Astrocyte of the spinal cord (primary cell): ENCODE data around the gene DVL2.

ENCODE experiments used
- DNase-seq: peaks from one replicate; pipeline ENCODE4 v3.0.0; 2011; ENCODE audit warnings: low read depth, low spot score
- H3K4me3 ChIP-seq: 2 replicates; pipeline ENCODE4 v1.5.1; 2011; ENCODE audit warnings: low read depth, mild to moderate bottlenecking, low read length, moderate library complexity
- CTCF ChIP-seq: IDR thresholded peaks from 2 replicates; pipeline ENCODE4 v1.5.1; 2012; ENCODE audit warnings: low read depth, mild to moderate bottlenecking, low read length, inconsistent platforms
- in situ Hi-C: cut with HindIII; loops from 2 replicates; pipeline ENCODE4 v1.10.0; 2017; ENCODE audit warnings: low sequenced_read_pairs

Gene DVL2

GRCh38 chr17:7218758-7219157 lies 15.6 kb downstream of the DVL2 start:
- TF ChIP-seq CTCF: no peak
- H3K4me3 ChIP-seq: no peak overlapping the region
- no peak for DNase-seq
- in situ Hi-C loops: no loop called here

DNA sequence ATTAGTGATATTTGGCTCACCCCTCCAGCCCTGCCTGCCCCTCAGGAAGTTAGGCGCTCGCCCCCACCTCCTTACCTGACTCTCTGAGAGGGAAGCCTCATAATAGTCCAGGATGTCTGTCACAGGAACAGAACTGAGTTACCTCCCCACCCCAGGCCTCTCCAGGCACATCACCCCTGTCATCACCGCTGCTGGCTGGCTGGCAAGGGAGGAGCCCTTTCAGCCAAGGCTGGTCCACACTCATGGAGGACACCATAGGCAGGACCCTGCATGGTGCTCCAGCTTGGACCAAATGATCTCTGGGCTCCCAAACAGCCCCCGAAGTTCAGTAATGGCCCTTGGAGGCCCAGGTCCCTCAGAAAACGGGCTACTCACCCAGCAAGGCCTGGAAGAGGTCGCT lies 16.2 kb downstream of the DVL2 start:
- no peak overlapping the region for H3K4me3 ChIP-seq
- in situ Hi-C loops: no loop called here
- TF ChIP-seq CTCF: no peak
- no peak for DNase-seq

DNA sequence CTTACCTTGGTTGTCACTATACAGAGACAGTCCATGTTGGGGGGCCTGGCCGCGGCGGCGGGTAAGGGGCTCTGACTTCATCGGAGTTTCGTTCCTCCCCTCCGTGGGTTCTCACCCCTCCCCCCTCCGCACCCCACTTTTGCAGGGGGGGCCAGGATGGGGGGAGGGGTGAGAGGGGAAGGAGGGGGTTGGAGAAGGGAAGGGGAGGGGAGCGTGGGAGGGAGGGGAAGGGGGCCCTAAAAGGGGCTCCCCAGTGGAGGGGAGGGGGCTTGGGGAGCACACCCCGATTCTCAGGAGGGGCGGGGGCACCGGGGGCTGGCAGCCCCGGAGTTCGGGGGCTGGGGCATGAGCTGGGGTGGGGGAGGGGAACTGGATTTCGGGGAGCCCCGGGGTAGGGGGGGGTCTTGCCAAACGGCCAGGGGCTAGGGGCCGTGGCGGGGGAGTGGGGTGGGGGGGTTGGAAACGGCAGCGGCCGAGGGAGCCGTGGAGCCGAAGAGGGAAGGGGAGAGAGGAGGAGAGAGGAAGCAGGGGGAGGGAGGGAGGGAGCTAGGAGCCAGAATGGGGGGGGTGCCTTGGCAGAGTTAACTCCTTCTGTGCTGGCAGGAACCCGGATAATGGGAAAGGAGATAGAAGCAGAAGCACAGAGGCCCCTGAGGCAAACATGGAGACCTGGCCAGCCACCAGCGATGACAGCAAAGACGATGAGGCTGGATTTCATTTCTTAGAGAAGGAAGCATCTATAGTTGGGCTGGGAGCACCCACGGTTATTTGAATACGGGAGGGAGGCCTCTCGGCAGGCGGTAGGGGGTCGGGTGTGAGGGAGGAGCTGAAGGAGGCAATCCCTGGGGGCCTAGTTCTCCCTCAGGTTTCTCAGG lies 17.0 kb downstream of the DVL2 start:
- in situ Hi-C loops: no loop called here
- DNase-seq: peak; percentile 81
- no peak for TF ChIP-seq CTCF
- H3K4me3 ChIP-seq: peak overlapping the region; percentile 71

- H3K4me3 ChIP-seq: peak overlapping the region; percentile 71
- DNase-seq: no peak
- no peak for TF ChIP-seq CTCF
- in situ Hi-C loops: no loop called here
These were observed 17.8 kb downstream of the DVL2 start for GRCh38 chr17:7216242-7217112.

- TF ChIP-seq CTCF: no peak
- in situ Hi-C loops: no loop called here
- H3K4me3 ChIP-seq: peak overlapping the region; percentile 71
- no peak for DNase-seq
These were observed 18.6 kb downstream of the DVL2 start for GRCh38 chr17:7215652-7216180.

DNA sequence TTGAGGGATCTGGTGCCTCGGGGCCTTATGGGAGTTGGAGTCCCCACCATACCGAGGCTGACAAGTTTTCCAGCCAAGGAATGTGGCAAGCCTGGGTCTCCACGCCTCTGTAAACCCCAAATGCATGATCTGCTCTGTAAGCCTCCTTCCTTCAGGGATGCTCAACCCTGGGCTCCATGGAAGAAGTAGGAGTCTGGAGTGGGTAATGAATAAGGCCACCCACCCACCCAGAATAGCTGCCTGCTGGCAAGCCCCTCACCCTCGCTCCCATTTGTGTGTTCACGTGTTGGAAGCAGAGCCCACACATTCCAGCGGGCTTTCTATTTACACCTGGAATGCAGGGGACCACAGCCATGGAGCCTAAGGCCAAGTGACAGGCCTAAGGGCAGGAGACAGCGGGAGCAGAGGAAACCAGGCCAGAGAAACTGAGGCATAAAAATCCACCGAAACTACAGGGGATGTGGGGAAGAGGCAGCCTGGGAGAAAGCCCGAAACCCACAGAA lies 19.1 kb downstream of the DVL2 start:
- peak overlapping the region; percentile 40 for H3K4me3 ChIP-seq
- TF ChIP-seq CTCF: no peak
- DNase-seq: no peak
- in situ Hi-C loops: no loop called here
